Astrocyte of the spinal cord (primary cell): ENCODE results near the gene RGS1.

Experiments
- DNase-seq: peaks from one replicate; pipeline ENCODE4 v3.0.0; 2011; ENCODE audit warnings: low read depth, low spot score
- H3K4me3 ChIP-seq: 2 replicates; pipeline ENCODE4 v1.5.1; 2011; ENCODE audit warnings: low read depth, mild to moderate bottlenecking, low read length, moderate library complexity
- in situ Hi-C: cut with HindIII; loops from 2 replicates; pipeline ENCODE4 v1.10.0; 2017; ENCODE audit warnings: low sequenced_read_pairs
- TF ChIP-seq, protein P1 (sequence below): IDR thresholded peaks from 2 replicates; pipeline ENCODE4 v1.5.1; 2012; ENCODE audit warnings: low read depth, mild to moderate bottlenecking, low read length, inconsistent platforms

The RGS1 gene

DNA sequence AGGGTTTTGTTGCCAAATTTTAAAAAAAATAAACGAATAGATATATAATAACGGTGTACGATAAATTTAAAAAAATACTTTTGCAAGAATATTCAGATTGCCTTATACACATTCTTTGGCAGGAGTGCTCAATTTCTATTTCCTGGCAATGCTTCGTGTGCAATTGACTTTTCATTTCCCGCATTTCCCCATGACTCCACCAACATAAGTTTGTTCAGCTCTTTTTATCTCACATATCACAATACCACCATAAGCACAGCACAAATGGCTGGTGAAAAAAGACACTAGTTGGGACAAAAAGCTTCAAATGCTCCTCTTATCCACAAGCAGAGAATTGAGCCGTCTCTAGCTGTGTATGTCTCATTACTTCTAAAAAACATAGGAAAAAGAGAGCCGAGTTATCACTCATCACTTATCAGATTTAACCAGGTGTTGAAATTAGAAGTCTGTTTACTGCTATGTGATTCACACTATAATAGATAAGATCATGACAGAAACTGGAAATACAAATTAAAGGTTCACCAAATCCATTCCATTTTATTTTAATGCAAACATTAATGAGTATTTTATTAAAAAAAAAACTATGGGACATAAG is 28.9 kb upstream of the RGS1 start:
- TF ChIP-seq, protein P1, sequence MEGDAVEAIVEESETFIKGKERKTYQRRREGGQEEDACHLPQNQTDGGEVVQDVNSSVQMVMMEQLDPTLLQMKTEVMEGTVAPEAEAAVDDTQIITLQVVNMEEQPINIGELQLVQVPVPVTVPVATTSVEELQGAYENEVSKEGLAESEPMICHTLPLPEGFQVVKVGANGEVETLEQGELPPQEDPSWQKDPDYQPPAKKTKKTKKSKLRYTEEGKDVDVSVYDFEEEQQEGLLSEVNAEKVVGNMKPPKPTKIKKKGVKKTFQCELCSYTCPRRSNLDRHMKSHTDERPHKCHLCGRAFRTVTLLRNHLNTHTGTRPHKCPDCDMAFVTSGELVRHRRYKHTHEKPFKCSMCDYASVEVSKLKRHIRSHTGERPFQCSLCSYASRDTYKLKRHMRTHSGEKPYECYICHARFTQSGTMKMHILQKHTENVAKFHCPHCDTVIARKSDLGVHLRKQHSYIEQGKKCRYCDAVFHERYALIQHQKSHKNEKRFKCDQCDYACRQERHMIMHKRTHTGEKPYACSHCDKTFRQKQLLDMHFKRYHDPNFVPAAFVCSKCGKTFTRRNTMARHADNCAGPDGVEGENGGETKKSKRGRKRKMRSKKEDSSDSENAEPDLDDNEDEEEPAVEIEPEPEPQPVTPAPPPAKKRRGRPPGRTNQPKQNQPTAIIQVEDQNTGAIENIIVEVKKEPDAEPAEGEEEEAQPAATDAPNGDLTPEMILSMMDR = no peak
- no peak for DNase-seq
- no peak overlapping the region for H3K4me3 ChIP-seq
- in situ Hi-C loops = no loop called here

DNA sequence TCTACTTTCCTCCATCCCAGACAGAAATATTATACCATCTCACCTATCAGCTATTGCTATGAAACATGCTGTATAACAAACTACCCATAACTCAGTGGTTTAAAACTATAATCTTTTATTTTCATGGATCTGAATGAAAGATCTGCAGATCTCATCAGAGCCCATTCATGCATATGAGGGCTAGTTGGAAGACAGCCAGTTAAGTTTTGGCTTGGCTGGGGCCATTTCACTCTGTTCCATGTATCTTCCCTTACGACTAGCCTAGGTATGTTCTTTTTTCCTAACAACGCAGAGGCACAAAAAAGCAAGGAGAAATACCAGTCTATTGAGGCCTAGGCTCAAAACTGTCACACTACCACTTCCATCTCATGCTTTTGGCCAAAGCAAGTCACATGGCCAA is 28.1 kb upstream of the RGS1 start:
- DNase-seq = no peak
- H3K4me3 ChIP-seq = no peak overlapping the region
- TF ChIP-seq, protein P1 = no peak
- in situ Hi-C loops = no loop called here

DNA sequence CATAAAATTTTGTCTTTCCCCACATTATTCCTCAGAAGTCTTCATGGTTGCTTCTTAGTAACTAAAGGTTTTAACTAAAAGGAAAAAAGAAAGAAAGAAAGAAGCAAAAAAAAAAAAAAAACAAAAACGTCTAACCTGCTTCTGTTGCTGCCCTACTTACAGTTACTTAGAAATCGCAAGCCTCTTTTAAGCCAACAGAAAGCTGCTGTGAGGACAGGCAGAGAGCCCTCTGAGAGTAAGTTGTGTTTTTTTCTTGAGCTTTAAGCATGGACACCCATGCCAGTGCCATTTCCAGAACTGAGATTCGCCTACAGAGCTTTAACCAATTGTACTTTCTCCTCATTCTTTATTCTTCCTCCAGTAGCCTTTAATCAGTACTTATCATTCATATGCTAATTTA is 25.6 kb upstream of the RGS1 start:
- DNase-seq = no peak
- TF ChIP-seq, protein P1 = no peak
- no peak overlapping the region for H3K4me3 ChIP-seq
- in situ Hi-C loops = no loop called here

DNA sequence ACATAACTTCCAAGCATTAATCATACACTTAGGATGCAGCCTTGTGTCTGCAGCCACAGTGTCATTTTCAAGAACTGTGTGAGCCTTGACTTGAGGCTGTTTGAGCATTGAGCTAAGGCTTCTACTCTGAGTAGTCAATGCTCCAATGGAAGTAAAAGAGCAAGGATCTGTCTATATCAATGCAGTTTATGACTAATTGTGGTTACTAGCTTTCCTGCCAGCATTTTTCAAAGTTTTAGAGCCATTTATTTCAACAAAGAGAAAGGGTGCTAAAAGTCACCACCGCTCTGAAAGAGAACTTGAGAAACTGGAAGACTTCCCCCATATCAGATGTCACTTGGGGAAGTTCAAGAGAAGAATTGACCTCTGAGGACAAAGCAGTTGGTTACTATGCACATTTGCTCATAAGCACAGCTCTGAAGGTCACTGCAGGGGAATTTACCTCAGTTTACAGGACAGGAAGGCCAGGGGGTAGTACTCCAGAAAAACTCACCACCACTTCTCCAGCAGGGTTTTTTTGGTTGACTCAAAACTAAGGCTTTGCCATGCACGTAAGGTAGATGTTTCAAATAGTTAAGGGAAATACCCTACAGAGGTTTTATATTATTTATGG is 24.5 kb upstream of the RGS1 start:
- in situ Hi-C loops = no loop called here
- no peak overlapping the region for H3K4me3 ChIP-seq
- DNase-seq = peak; percentile 92
- TF ChIP-seq, protein P1 = no peak

DNA sequence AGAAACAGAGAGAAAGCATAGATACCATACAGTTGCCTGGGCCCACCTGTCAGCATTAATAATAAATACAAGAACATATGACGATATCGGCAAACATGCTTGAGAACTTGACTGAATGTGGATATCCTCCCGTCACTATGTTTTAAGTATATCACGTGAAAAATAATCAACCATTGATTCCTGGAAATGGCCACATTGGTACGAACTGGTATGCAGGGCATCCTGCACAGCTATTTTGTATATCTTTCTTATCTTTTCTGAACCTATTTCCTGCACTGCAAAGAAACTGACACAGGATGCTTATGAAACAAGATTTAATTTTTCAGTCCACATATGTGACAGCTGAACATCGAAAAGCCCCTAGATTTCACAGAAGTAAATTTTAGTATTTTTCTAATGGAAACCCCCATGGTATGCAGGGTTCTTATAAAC is 22.8 kb upstream of the RGS1 start:
- TF ChIP-seq, protein P1 = no peak
- H3K4me3 ChIP-seq = no peak overlapping the region
- in situ Hi-C loops = no loop called here
- no peak for DNase-seq

DNA sequence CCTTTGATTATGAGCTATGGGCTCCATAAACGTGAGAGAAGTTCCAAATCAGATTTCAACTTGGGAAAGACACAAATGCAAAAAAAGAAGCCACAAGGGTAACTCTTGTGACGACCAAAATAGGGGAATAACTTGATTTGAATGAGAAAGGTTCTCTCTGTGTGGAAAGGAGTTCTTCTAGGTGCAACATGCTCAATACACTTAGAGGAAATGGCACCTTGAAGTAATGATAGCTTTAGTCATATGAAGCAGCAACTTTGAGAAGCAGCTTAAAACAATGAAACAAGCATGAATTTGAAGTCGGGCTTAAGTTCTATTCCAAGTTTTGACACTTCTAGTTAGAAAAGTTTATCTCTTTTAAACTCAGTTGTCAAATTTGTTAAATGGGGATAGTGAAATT is 21.8 kb upstream of the RGS1 start:
- in situ Hi-C loops = no loop called here
- no peak for DNase-seq
- TF ChIP-seq, protein P1 = no peak
- H3K4me3 ChIP-seq = no peak overlapping the region
